ENCODE data around the gene KIAA1958. TPM values are rescaled to one million over a fixed set of nuclear protein-coding genes. Genes with fewer than 3 reads are reported as not detected.

Gene KIAA1958
- total RNA-seq, 1 donor from 2014 or later = 12.0 TPM

DNA sequence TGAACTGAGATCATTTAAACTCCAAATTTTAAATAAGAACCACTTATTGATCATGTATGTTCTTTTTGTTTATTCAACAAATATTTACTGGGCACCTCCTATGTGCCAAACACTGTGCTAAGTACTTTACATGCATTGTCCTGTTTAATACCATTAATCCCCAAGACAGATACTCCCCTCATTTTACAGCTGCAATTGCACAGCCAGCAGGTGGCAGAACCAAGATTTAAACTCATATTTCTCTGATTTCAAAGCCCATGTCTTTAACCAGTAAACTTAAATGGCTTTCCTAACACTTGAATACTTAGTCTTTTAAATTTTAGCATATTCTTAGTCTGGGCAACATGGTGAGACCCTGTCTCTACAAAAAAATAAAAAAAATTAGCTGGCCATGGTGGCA lies 43.4 kb upstream of the KIAA1958 start:
- Histone ChIP-seq H3K36me3 (peaks cover 0 to 10% of the 10 kb centered on the region in 2 donors), H3K4me1 (peaks cover 17% of the 10 kb centered on the region), H3K9me3 (no peaks in the 10 kb centered on the region), H3K27ac (no peak overlapping the region), H3K27me3 (no peaks in the 10 kb centered on the region), H3K4me3 (no peak overlapping the region)
- TF ChIP-seq, protein P1, sequence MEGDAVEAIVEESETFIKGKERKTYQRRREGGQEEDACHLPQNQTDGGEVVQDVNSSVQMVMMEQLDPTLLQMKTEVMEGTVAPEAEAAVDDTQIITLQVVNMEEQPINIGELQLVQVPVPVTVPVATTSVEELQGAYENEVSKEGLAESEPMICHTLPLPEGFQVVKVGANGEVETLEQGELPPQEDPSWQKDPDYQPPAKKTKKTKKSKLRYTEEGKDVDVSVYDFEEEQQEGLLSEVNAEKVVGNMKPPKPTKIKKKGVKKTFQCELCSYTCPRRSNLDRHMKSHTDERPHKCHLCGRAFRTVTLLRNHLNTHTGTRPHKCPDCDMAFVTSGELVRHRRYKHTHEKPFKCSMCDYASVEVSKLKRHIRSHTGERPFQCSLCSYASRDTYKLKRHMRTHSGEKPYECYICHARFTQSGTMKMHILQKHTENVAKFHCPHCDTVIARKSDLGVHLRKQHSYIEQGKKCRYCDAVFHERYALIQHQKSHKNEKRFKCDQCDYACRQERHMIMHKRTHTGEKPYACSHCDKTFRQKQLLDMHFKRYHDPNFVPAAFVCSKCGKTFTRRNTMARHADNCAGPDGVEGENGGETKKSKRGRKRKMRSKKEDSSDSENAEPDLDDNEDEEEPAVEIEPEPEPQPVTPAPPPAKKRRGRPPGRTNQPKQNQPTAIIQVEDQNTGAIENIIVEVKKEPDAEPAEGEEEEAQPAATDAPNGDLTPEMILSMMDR (IDR thresholded peaks at IDR 0.05) = peak in 1 of 3 experiments; percentile 22
- no peak for TF ChIP-seq POLR2AphosphoS5 (IDR thresholded peaks at IDR 0.05; ENCODE audit: insufficient read depth in 1 of 2, low read depth in 1 of 2)
- no peak for TF ChIP-seq POLR2A (IDR thresholded peaks at IDR 0.05)
- no peak for DNase-seq (ENCODE audit: extremely low spot score in 2 of 2)
- intact Hi-C loops (cut with DNase I) = no loop called here

DNA sequence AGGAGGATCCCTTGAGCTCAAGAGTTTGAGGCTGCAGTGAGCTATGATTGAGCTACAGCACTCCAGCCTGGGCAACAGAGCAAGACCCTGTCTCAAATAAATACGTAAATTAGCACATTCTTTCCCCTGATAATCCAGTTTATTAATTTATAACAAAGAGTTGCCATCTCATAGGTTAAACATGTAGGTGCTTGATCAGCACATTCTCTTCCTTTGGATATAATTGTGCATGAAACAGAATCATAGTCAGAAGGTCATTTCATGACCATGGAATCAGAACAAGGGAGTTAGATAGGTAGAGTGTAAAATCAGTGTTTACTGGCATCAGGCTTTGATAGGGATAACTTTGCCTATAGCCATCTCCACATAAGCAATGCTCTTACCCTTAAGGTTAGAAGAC lies 43.0 kb upstream of the KIAA1958 start:
- Histone ChIP-seq H3K4me1 (peaks cover 17% of the 10 kb centered on the region), H3K4me3 (no peak overlapping the region), H3K27me3 (no peaks in the 10 kb centered on the region), H3K36me3 (peaks cover 0 to 10% of the 10 kb centered on the region in 2 donors), H3K9me3 (no peaks in the 10 kb centered on the region), H3K27ac (no peak overlapping the region)
- no peak for DNase-seq (ENCODE audit: extremely low spot score in 2 of 2)
- TF ChIP-seq POLR2AphosphoS5 (IDR thresholded peaks at IDR 0.05; ENCODE audit: insufficient read depth in 1 of 2, low read depth in 1 of 2) = no peak
- TF ChIP-seq, protein P1 (IDR thresholded peaks at IDR 0.05) = no peak
- no peak for TF ChIP-seq POLR2A (IDR thresholded peaks at IDR 0.05)
- intact Hi-C loops (cut with DNase I) = no loop called here

DNA sequence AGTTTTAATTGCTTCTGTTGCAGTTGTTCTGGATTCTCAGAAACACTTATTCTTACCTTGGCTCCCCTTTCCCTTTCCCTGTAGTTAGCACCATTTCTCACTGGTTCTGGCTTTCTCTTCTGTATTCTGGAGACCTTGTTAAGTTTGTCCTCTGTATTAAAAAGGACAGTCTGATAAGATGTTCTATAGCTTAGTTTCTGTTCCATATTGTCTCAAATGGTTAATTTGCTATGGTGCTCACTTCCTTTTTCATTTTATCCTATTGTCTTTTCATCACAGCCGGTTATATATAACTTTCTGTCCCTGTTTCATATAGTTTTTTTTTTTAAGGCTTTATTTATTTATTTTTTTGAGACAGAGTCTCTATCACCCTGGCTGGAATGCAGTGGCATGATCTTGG lies 41.4 kb upstream of the KIAA1958 start:
- peaks cover 0 to 6% of the 10 kb centered on the region in 2 donors for H3K36me3 ChIP-seq
- intact Hi-C loops (cut with DNase I) = no loop called here
- TF ChIP-seq POLR2A (IDR thresholded peaks at IDR 0.05) = no peak
- TF ChIP-seq, protein P1 (IDR thresholded peaks at IDR 0.05) = no peak
- no peak for TF ChIP-seq POLR2AphosphoS5 (IDR thresholded peaks at IDR 0.05; ENCODE audit: insufficient read depth in 1 of 2, low read depth in 1 of 2)
- no peak overlapping the region for H3K4me3 ChIP-seq
- no peaks in the 10 kb centered on the region for H3K27me3 ChIP-seq
- no peaks in the 10 kb centered on the region for H3K9me3 ChIP-seq
- peaks cover 17% of the 10 kb centered on the region for H3K4me1 ChIP-seq
- no peak overlapping the region for H3K27ac ChIP-seq
- no peak for DNase-seq (ENCODE audit: extremely low spot score in 2 of 2)

DNA sequence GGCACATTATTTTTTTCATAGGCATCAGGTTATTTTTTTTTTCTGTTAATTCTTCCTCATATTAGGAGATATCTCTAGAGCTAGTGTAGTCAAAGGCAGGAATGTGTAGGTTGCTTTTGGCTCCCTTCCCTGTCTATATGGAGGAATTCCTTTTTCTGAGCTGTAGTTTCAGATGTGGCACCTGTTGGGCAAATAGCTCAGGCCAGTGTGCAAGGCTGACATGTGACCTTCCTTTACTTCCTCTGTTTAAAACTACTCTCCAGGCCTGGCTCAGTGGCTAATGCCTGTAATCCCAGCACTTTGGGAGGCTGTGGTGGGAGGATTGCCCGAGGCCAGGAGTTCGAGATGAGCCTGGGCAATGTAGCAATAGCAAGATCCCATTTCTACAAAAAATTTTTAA lies 40.5 kb upstream of the KIAA1958 start:
- peaks cover 0 to 6% of the 10 kb centered on the region in 2 donors for H3K36me3 ChIP-seq
- H3K4me1 ChIP-seq = peaks cover 17% of the 10 kb centered on the region
- peak overlapping the region; percentile 39 for H3K27ac ChIP-seq
- intact Hi-C loops (cut with DNase I) = no loop called here
- no peak for DNase-seq (ENCODE audit: extremely low spot score in 2 of 2)
- no peaks in the 10 kb centered on the region for H3K9me3 ChIP-seq
- H3K4me3 ChIP-seq = no peak overlapping the region
- H3K27me3 ChIP-seq = no peaks in the 10 kb centered on the region
- no peak for TF ChIP-seq POLR2AphosphoS5 (IDR thresholded peaks at IDR 0.05; ENCODE audit: insufficient read depth in 1 of 2, low read depth in 1 of 2)
- TF ChIP-seq, protein P1 (IDR thresholded peaks at IDR 0.05) = no peak
- no peak for TF ChIP-seq POLR2A (IDR thresholded peaks at IDR 0.05)

DNA sequence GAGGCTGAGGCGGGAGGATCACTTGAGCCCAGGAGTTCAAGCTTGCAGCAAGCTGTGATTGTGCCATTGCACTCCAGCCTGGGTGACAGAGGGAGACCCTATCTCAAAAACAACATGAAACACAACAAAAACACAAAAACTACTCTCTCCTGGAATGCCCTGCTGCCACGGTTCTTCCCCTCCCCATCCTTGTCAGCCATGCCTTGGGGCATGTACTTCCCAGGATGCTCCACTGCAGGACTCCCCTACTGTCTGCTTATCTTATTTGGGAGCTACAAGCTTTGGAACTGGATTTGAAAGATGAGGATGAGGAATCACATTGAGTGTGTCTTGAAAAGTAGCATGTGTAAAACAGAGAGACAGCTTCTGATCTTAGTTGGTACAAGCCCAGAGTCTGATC lies 40.1 kb upstream of the KIAA1958 start:
- H3K27me3 ChIP-seq = no peaks in the 10 kb centered on the region
- H3K27ac ChIP-seq = peak overlapping the region; percentile 39
- H3K36me3 ChIP-seq = peaks cover 0 to 5% of the 10 kb centered on the region in 2 donors
- H3K4me3 ChIP-seq = no peak overlapping the region
- no peak for DNase-seq (ENCODE audit: extremely low spot score in 2 of 2)
- TF ChIP-seq POLR2AphosphoS5 (IDR thresholded peaks at IDR 0.05; ENCODE audit: insufficient read depth in 1 of 2, low read depth in 1 of 2) (no peak), POLR2A (IDR thresholded peaks at IDR 0.05) (no peak)
- TF ChIP-seq, protein P1 (IDR thresholded peaks at IDR 0.05) = no peak
- intact Hi-C loops (cut with DNase I) = no loop called here
- H3K4me1 ChIP-seq = peaks cover 17% of the 10 kb centered on the region
- no peaks in the 10 kb centered on the region for H3K9me3 ChIP-seq
